HG03571 (cell line): ENCODE data around the gene KRT37.
"Not testable (repeated sequence)": the region's sequence is repeated elsewhere in the genome, so short reads cannot be mapped to it uniquely, and the experiment has no call there.

Experiments used
- ATAC-seq: cut with Tn5 transposase; IDR thresholded peaks from one replicate; pipeline ENCODE4 v1.9.1; 2021; ENCODE audit not compliant: unreplicated experiment

Gene KRT37

DNA sequence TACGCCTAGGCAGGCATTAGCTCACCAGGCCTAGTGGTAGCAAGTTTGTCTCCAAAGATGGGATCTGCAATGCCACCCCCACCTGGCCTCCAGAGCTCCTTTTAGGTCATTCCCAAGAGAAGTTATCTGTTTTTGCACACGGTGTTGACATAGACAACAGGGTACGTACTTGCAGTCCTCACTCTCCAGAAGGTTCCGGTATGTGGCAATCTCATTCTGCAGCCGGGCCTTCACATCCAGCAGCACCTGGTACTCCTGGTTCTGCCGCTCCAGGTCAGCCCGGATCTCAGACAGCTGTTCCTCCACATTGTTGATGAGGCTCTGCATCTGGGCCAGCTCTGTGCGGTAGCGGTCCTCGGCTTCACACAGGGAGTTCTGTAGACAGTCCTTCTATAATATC, 17.2 kb downstream of the KRT37 start:
- no peak for ATAC-seq

DNA sequence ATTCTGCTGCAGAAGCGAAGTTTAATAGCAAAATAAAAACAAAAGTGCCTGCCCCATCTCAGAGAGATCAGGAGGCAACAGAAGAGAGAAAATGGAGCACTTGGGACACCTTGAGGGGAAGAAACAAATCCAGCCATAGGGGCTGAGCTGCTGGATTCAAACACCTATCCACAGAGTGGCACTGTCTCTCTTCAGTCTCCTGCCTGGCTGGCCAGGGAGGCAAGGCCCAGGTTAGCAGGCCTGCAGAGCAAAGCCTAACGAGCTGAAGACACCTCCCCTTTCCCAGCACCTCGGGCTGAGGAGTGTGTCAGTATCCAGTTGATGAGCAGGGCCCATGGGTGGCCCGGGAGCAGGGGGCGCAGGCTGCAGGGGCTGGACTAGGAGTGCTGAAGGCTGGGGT, 18.2 kb downstream of the KRT37 start:
- ATAC-seq = no peak

DNA sequence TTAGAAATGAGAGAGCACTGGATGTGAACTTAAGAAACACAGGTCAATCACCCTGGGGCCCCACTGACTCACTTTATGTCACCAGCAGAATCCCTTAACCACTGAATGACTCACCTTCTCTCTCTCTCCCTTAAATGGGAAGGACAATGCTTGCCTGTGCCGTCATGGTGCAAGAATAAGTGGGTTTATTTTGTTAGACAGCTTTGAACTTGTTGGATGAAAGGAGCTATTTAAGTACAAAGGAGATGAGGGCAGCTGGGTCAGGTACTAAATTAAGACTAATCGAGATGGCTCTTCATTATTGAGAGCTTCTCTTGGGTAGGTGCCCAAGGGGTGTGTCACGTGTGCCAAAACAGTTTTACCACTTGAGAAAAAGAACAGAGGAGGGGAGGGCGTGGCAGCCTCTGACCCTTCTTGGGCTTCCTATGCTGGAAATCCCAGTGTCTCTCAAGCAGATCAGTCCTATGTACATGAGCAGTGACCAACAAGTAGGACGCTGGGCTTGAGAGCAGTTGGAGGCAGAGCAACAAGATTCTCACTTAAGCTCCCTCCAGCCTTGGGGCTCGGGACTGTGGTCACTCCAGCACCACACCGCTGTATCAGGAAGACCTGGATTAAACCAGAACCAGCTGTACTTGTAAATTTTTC, 20.2 kb downstream of the KRT37 start:
- ATAC-seq = no peak

DNA sequence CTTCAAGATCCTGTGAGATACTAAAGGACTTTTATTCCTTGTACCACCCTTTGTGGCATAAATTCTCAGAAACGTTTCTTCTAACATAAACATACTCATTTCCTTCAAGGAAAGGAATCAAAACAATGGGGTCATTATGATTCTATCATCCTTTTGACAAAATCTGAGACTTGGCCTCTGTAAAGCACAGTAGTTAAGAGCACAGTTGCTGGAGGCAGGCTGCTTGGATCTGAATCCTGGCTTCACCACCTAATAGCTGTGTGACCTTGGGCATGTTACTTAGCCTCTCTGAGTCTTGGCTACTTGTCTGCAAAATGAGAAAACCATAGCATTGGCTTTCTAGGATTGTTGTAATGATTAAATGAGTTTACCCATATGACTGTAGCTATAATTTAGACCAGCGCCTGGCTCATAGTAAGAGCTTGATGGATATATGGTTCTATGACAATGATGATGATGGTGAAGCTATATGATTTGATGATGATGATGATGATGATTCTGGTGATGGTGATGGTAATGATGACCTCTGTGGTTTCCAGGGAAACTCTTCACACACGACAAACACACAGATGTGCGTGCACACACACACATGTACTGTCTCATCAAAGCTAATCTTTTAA, 20.9 kb downstream of the KRT37 start:
- ATAC-seq = no peak

DNA sequence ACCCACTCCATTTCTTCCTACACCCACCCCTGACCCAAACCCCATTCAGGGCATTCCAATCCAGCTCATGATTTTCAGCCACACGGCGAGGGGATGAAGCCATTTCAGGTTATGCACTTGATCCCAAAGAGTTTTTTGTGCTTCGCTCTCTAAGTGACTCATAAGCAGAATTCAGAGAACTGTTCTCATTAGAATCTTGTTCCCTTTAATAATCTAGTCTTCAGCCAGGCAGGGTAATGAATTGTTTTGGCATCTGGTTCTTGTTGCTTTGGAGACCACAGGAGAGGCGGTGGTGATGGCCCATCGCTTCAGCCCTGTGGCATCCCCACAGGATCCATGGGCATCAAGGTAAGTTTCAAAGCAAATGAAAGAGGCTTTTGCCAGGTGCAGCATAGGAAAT, 22.2 kb downstream of the KRT37 start:
- no peak for ATAC-seq

DNA sequence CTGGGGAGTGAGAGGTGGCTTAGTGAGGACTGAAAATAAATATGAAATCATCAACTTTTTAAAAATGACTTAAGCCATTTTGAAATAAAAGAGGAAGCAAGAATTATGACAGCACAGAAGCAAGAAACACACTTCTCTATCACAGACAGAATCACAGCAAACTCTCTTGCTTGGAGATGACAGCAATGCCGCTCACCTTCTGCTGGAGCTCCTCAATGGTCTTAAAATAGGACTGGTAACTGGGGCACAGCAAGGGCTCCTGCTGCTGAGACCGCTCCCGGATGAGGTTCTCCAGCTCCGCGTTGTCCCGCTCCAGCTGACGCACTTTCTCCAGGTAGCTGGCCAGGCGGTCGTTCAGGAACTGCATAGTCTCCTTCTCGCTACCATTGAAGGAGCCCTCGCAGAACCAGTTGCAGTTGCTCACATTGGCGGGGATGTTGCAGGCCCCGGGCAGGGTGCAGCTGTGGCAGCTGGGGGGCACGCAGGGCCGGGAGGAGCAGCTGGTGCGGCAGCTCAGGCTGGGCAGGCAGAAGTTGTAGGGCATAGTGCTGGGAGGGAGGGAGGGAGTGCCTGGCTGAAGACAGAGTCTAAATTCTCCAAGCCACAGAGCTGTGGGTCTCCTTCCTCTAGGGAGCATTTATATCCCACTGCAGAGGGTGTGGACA, 27.3 kb downstream of the KRT37 start, which contains the start of gene KRT31:
Gene KRT31 (minus strand): TSS at position 613 of the 665 bp plus-strand sequence. CDS start 69 bp downstream, at position 544.
- no peak for ATAC-seq

DNA sequence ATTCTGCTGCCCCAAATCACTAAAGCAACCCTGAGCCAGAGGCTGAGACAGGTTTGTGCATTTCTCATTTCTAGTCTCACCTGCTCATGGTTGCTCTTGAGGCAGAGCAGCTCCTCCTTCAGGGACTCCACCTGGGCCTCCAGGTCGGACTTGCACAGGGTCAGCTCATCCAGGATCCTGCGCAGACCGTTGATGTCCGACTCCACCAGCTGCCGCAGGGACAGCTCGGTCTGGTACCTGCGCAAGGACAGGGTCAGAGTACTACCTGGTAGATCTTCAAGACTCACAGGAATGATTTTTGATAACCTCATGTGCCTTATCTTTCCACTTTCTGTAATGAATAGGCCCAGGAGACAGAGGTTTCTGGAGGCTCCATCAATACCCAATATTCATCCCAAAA, 28.0 kb downstream of the KRT37 start:
- ATAC-seq = no peak

DNA sequence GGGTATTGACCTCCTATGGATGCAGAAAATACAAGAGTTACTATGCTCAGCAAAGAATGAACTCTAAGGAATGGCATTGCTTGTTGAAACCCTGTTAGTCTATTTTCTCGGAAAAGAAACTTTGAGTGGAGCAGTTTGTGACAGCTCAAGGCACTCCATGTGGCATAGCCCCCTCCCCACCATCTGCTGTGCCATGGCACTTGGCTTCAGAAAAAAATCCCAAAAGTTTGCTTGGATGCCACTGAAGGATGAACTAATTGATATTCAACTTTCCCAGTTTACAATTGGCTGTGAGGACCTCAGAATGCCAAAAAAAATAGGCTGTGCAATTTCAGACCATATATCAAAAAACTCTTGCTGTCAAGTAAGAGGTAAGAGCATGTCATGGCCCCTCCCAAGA, 28.8 kb downstream of the KRT37 start:
- no peak for ATAC-seq

DNA sequence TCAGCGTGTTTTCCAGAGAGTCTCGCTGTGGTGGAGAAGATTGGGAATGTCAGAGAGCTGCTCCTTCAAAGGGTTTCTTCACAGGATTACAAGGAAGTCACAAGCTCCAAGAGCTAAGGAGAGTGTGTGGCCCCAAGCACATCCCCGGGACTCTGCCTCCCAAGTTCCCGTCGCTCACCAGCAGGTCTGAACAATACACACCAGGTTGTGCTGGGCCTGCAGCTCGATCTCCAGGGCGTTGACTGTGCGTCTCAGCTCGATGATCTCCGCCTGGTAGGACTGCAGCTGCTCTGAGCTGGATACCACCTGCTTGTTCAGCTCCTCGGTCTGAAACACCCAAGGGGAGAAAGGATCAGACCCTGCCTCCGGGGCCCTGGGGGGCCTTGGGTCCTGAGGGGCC, 29.3 kb downstream of the KRT37 start:
- ATAC-seq = not testable (repeated sequence)

DNA sequence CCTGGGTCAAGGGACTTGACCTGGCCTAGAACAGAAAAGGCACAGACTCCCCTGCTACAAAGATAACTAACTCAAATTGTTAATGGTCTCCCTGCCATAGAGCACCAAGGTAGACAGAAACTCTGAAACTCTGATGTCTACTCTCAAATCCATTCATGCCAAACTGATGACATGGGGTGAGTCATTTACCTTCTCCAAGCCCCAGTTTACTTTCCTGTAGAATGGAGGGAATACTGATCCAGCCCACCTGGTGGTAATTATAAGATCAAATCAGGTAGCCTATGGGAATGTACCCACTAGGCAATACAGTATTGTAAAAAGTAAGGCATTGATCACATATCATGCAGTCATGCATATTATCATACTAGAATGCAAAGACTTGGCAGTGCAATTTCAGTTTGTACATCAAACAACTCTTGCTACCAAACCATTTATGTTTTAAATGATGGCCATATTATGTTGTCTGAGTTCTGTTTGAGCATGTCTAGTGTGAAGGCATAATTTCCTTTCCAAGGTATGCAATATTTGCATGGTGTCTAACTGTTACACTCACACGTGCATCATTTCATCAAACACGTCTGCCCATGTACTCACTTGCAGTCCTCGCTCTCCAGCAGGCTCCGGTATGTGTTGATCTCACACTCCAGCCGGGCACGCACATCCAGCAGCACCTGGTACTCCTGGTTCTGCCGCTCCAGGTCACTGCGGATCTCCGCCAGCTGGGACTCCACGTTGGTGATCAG, 30.0 kb downstream of the KRT37 start:
- ATAC-seq = no peak

DNA sequence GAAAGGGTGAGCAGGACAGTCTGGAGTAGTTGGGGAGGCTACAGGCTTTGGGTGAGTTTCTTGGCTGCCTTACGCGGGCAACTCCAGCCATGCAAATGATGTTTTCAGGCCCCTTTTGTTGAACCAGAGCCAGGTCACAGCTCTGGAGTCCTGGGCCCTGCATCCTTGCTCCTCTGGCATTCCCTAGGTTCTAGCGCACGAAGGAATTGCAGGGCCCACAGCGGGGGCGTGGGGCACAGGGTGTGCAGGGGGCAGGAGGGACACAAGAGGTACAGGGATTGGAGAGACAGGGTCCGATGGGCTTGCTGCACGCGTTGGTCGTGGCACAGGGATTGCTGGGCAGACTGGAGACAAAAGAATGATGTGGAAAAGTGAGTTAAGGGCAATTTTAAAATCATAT, 30.6 kb downstream of the KRT37 start:
- no peak for ATAC-seq

DNA sequence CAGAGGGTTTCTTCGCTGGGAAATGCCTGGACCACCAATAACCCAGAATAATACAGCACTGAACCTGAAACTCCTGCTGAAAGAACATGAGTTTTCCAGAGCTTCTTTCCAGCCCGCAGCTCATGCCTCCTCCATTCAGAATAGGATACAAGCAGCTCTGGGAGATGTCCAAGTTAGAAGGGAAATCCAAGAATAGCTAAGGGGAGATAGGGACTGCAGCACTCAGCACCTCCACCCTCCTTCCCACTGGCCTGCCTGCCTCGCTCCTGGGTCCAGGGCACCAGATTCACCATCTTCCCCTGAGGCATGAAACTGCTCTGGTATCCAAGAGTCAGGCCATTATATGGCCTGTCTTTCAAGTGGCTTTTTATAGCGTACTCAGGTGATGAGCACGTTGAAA, 31.1 kb downstream of the KRT37 start:
- no peak for ATAC-seq

DNA sequence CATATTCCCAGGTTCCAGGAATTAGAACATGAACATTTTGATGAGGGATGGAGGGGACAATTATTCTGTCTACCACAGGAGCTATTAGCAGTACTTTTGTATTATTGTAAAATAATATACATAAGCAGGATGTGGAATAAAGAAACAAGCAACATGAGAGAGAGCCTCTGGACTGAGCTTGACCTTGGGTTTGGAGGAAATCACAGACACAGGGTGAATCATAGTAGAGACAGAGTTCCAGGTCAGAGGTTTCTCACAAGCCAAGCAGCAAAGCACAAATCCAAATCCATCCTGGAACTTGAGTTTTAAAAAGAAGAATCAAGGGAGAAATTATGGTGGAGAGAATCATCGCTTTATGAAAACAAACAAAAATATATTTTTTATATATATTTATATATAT, 32.1 kb downstream of the KRT37 start:
- ATAC-seq = no peak

DNA sequence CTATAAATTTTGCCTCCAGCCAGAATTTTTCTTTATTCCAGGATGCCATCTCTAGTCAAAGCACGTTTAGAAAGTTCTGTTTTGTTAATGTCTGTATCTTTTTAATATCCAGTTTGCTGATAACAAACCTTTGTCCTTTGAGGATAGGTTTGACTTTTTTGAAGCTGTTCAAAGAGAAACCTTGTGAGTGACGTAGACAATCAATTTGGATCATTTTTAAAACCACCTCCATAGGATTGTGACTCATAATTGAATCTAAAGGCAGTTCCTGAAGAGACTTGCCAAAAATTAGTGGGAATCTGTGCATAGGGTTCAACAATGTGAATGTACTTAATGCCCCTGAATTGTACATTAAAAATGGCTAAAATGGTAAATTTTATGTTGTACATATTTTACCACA, 32.9 kb downstream of the KRT37 start:
- ATAC-seq = no peak

DNA sequence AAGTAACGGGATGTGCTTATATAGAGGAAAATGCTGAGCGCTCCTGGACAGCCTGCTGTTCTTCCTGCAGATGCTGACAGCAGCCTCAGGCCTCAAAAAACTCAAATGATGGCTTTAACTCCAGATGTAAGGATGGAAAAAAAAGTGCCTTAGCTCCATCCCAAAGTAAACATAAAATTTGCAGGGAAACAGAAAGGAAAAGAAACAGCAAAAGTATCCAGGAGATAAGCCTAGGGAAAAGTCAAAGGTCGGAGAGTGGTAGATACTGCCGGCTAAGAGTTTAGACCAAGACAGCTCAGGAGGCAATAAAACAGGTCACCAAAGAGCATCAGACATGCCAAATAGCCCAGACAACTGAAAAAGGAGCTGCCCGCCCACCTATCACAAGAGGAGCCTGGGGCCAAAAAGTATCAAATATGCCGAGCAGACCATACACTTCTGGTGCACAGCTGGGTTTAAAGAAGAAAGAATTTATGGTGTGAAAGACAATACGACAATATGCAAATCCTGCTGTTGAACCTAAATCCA, 33.9 kb downstream of the KRT37 start:
- no peak for ATAC-seq

DNA sequence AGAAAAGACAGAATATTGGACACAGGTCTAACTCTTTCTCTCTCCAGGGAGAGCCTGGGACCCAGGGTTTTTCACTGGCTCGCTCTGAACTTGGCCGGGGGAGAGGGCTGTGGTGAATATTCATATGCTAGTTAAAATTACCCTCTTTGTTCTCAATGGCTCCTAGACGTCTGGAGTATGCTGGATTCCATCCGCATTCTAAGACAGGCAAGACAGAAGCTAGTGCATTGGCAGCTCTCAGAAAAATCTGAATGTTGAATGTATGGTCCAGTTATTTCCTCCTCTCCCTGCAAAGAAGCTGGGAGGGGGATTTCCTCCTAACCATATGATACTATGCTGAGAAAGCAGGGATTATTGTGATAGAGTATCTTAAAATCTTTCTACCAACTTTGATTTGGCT, 36.7 kb downstream of the KRT37 start:
- ATAC-seq = no peak

DNA sequence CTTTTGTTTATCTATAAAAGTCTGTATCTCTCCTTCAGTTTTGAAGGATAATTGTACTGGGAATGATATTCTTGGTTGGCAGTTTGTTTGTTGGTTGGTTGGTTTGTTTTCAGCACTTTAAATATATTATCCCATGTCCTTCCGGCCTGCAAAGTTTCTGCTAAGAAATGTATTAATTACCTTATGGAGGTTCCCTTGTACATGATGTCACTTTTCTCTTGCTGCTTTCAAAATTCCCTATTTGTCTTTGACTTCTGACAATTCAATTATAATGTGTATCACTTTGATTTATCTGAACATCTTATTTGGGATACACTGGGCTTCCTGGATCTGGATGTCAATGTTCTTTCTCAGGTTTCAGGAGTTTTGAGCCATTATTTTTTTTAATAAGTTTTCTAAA, 38.2 kb downstream of the KRT37 start:
- ATAC-seq = no peak

DNA sequence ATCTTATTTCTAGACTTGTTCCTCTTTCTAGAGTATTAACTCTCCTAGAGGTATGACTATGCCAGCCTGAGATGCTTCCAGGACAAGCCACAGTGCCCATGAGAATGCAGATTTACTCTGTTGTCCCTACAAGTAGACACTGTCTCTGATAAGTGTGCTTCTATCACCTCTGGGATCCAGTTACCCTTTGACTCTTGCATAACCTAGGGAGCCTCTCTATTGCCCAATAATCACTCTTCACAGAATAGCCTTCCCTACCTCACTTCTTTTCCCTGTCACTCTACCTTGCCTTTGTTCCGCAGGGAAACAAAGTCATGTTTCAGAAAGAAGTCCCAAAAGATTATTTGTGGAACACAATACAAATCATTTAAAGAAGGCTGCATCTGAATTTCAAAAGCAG, 40.7 kb downstream of the KRT37 start:
- no peak for ATAC-seq

DNA sequence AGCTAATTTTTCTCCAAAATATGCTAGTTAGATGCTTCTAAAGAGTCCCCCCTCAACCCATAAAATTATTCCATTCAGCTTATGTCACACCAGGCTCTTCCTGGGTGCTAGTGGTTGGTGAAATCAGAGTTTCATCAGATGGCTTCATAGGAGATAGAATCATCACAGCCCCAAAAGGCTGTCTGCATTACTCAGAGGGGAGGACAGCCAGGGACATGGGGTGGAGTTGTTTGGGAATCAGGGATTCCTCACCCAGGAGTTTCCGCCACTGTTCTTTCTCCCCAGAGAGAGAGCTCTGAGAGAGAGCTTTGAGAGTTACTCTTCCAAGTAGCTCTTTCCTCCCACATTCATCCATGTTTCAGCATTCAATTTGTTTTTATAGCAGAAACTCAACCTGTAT, 42.0 kb downstream of the KRT37 start:
- ATAC-seq = no peak

DNA sequence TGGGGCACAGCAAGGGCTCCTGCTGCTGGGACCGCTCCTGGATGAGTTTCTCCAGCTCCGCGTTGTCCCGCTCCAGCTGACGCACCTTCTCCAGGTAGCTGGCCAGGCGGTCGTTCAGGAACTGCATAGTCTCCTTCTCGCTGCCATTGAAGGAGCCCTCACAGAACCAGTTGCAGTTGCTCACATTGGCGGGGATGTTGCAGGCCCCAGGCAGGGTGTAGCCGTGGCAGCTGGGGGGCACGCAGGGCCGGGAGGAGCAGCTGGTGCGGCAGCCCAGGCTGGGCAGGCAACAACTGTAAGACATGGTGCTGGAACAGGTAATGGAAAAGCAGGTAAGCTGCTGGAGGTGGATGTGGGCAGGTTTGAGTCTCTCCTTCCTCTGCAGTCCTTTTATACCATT, 42.4 kb downstream of the KRT37 start, which contains the start of gene KRT34:
Gene KRT34 (minus strand): TSS at position 364 of the 400 bp plus-strand sequence. CDS start 60 bp downstream, at position 304.
- not testable (repeated sequence) for ATAC-seq

DNA sequence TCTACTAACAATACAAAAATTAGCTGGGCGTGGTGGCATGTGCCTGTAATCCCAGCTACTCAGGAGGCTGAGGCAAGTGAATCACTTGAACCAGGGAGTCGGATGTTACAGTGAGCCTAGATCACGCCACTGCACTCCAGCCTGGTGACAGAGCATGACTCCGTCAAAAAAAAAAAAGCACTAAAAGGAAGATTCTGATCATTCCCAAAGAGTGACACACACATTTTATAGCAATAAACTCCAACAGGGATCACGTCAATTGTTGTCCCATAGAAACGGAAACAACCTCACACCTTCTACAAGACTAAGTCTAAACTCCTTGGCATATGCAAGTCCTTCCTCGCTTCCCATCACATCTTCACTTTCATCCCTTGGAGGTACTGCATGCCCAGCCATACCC, 44.3 kb downstream of the KRT37 start:
- not testable (repeated sequence) for ATAC-seq
